Stimulated activated naive CD8-positive, alpha-beta T cell treated with anti-CD3 and anti-CD28 coated beads, Interleukin-15, amount 100 ng/mL, for 72 hours (primary cell): ENCODE results near the gene RARB.

ENCODE experiments used
- ATAC-seq: fragments of 150-1000 bp; cut with Tn5 transposase; 2 replicates; pipeline ENCODE4 v1.10.0; 2021; ENCODE audit warnings: mild to moderate bottlenecking, moderate library complexity
- DNase-seq, 2 donors: peaks; one replicate each; pipeline ENCODE4 v3.0.0; 2021 to 2022
- H3K27ac Mint-ChIP-seq, 2 donors: one replicate each; pipeline ENCODE4 v1.8.0; 2022; ENCODE audit warnings: mild to moderate bottlenecking in 2 of 2, mixed read lengths in 2 of 2, moderate library complexity in 2 of 2
- H3K27me3 Mint-ChIP-seq: one replicate; pipeline ENCODE4 v1.8.0; 2022; ENCODE audit warnings: mixed read lengths
- H3K4me1 Mint-ChIP-seq: one replicate; pipeline ENCODE4 v1.8.0; 2022; ENCODE audit warnings: mild to moderate bottlenecking, mixed read lengths
- H3K4me3 Mint-ChIP-seq, 2 donors: one replicate each; pipeline ENCODE4 v1.8.0; 2022; ENCODE audit warnings: mild to moderate bottlenecking in 2 of 2, mixed read lengths in 2 of 2, moderate library complexity in 1 of 2
- H3K9me3 Mint-ChIP-seq, 2 donors: one replicate each; pipeline ENCODE4 v1.8.0; 2022; ENCODE audit warnings: mixed read lengths in 2 of 2

The RARB gene

GRCh38 chr3:25515171-25515570 is 87.1 kb downstream of the RARB start:
- ATAC-seq (no peak), DNase-seq (no peak)
- no peaks in the 10 kb centered on the region for H3K9me3 Mint-ChIP-seq
- peaks cover 15% of the 10 kb centered on the region for H3K27me3 Mint-ChIP-seq
- H3K4me3 Mint-ChIP-seq = no peak overlapping the region
- H3K27ac Mint-ChIP-seq = no peak overlapping the region
- no peaks in the 10 kb centered on the region for H3K4me1 Mint-ChIP-seq

DNA sequence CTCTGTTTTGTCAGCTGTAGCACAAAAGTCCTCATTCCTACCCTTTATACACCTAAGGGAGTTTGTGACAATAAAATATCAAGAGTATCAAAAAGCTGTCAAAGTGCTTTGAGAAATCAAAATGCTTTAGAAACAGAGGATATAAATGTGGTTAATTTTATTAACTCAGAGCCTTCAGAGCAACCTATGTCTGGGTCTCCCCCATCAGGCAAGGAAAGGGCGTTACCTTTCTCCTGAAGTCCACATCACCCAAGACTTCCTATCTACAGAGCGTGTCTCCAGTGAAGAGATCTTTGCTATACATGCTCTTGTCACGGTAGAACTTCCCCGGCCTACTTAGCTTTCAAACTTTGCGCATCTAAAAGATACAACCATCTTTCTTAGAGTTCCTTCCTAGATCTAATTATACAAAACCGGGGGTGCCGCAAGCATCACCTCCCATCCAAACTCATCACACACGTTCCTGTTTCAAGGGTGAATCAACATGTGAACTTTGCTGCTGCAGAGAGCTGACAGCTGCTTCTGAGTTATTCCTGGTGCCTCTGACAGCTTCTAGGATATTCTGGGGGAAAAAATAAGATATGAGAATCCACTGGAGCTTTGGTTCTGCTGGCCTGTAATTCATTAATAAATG is 93.0 kb downstream of the RARB start:
- Mint-ChIP-seq H3K9me3 (no peaks in the 10 kb centered on the region), H3K4me3 (no peak overlapping the region), H3K27me3 (no peaks in the 10 kb centered on the region), H3K27ac (no peak overlapping the region), H3K4me1 (no peaks in the 10 kb centered on the region)
- DNase-seq (no peak), ATAC-seq (no peak)

DNA sequence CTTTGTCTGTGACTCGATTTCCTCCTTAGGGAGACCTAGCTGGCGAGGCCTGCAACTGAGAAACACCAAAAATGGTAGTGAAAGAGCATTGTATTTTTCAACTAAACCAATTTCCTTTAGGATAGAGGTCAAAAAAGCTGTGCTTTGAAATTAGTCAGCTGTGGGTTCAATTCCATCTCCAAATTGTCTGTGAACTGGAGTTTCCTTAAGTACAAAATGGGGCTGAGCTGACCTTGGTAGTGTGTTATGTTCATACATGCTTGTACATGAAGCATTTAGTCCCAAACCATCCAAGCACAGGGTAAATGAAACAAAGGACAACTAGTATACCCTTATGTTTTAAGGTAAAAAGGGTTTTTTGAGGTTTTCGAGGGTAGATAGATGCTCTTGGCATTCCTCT is 99.3 kb downstream of the RARB start:
- Mint-ChIP-seq H3K27ac (no peak overlapping the region), H3K27me3 (peaks cover 7% of the 10 kb centered on the region), H3K4me1 (no peaks in the 10 kb centered on the region), H3K9me3 (peaks cover 6 to 10% of the 10 kb centered on the region in 2 donors), H3K4me3 (no peak overlapping the region)
- ATAC-seq (no peak), DNase-seq (no peak)

- ATAC-seq = no peak
- peaks cover 6 to 10% of the 10 kb centered on the region in 2 donors for H3K9me3 Mint-ChIP-seq
- no peak for DNase-seq
- no peaks in the 10 kb centered on the region for H3K4me1 Mint-ChIP-seq
- H3K27me3 Mint-ChIP-seq = peaks cover 7% of the 10 kb centered on the region
- H3K4me3 Mint-ChIP-seq = no peak overlapping the region
- H3K27ac Mint-ChIP-seq = no peak overlapping the region
Measured at GRCh38 chr3:25527801-25528200, 99.7 kb downstream of the RARB start.

DNA sequence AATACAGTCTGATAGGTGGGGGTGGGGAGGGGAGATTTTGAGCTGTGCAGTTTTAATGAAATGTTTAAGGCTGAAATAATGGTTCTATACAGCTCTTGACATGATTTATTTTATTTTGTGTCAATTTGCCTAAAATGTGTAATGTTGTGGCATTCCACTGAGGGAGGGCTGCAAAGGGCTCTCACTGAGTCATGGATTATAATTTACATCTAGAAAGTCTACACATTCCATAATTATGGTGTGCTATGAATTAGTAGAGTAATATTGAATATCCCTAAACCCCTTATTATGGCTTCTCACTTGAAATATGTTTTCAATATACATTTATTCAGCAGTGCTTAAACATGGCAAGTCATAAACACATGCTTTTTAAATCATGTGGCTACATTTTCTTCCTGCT is 103.9 kb downstream of the RARB start:
- Mint-ChIP-seq H3K9me3 (peaks cover 6 to 10% of the 10 kb centered on the region in 2 donors), H3K4me1 (no peaks in the 10 kb centered on the region), H3K4me3 (no peak overlapping the region), H3K27me3 (peaks cover 14% of the 10 kb centered on the region), H3K27ac (no peak overlapping the region)
- ATAC-seq (no peak), DNase-seq (no peak)

DNA sequence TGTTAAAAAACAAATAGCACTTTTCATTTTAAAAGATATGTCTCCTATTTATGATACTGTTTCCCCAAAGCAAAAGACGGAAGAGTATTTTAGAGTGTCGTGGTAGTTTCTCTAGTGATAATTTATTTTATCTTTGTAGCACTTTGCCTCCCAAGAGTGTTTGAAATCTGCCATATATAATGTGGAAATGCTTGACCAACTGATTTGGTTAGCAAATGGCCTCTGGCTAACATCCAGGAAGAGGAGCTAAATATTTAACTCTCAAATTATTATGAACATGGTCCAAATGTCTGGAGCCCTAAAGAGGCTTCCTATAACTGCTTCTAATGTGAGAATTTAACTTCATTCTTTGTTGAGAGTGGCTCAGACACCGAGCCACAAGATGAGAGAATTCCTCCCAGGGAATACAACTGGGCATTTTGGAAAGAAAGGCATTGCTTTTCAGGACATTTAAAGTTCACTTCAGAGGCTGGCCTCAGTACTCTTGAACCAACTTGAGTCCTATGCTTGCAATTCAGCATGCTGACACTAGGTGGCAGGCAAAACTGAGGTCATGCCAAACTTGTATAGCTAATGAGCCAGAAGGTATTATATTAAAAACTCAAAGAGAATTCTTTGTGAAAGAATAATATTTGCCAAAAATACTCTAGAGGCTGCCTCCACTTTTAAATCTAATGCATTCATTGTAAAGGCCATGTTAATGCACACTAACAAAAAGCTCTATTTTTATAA is 104.5 kb downstream of the RARB start:
- peaks cover 12% of the 10 kb centered on the region for H3K27me3 Mint-ChIP-seq
- H3K4me3 Mint-ChIP-seq = no peak overlapping the region
- DNase-seq = peak in 1 of 2 donors; percentile 26
- no peaks in the 10 kb centered on the region for H3K4me1 Mint-ChIP-seq
- H3K27ac Mint-ChIP-seq = no peak overlapping the region
- no peak for ATAC-seq
- H3K9me3 Mint-ChIP-seq = peaks cover 6 to 10% of the 10 kb centered on the region in 2 donors

DNA sequence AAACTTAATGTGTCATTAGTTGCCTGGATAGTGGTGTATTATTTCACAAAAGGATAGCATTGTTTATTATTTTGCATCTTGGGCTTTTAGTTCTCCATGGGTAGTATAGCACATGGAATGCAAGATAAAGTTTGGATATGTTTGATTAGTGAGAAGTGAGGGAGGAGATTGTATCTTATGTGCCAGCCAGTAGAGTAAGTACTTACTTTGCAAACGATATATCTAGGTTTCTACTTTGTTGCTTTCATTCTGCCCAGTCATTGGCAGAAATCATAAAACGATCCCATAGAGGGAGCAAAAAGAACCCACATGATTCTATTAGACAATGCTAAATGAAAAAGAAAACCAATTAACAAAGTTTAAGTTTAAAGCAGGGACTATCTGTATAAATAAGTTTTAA is 105.3 kb downstream of the RARB start:
- Mint-ChIP-seq H3K9me3 (peaks cover 6 to 10% of the 10 kb centered on the region in 2 donors), H3K27me3 (peaks cover 6% of the 10 kb centered on the region), H3K4me3 (no peak overlapping the region), H3K4me1 (no peaks in the 10 kb centered on the region), H3K27ac (no peak overlapping the region)
- DNase-seq (no peak), ATAC-seq (no peak)

DNA sequence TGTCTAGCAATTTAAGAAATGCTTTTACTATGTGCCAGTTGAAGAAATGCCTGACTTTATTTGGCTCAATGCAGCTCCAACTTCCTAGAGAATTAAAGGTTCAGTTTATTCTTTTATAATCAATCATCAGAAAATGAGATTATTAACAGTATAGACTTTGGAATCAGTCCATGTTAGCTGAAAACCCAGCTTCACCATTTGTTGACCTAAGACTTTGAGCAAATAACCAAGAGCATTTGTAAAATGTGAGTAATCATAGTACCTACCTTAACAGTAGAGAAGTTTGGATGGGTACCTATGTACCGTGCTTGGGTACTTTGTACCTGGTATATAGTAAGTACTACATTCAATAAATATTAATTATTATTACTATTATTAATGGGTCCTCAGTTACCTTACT is 105.9 kb downstream of the RARB start:
- DNase-seq (no peak), ATAC-seq (no peak)
- H3K27ac Mint-ChIP-seq = no peak overlapping the region
- H3K4me1 Mint-ChIP-seq = no peaks in the 10 kb centered on the region
- peaks cover 6 to 10% of the 10 kb centered on the region in 2 donors for H3K9me3 Mint-ChIP-seq
- H3K27me3 Mint-ChIP-seq = peaks cover 6% of the 10 kb centered on the region
- no peak overlapping the region for H3K4me3 Mint-ChIP-seq

DNA sequence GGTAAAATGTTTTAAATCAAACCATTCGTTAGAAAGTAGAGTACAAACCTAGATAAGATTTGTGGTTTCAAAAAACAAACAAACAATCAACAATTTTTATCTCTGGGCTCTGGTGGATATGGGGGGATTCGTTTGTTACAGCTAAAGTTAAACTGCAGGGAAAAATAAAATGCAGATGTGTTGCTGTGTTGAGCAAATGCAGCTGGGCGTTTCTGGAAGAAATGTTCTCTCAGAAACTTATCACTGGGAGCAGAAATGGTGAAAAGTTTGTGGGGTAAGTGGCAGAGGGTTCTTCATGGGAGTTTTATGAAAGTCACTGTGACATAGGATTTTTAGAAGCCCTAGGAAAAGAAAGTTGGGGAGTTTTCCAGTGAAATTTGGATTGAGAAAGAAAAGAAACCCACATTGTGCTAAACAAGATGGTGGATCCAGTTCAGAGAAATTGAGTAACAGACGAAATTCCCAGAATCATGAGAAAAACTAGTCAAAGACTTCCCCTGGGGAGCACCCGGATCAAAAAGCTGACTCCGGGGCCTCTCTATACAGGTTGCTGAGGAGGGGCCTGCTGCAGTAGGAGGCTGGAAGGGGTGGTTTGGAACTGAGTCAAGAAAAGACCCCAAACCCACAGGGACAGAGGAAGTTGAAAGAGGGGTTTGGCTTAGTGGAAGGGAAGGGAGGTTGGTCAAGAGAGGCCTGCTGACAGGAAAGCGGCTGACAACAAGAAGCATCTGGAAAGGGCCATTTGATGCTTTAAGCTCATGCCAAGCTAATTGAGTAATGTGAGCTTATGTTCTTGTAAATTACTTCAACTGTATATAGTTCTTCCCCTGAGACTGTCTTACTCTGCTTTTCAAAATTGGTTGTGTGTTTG is 108.7 kb downstream of the RARB start:
- DNase-seq (no peak), ATAC-seq (no peak)
- H3K4me1 Mint-ChIP-seq = no peaks in the 10 kb centered on the region
- H3K9me3 Mint-ChIP-seq = no peaks in the 10 kb centered on the region
- H3K4me3 Mint-ChIP-seq = no peak overlapping the region
- peaks cover 13% of the 10 kb centered on the region for H3K27me3 Mint-ChIP-seq
- no peak overlapping the region for H3K27ac Mint-ChIP-seq

DNA sequence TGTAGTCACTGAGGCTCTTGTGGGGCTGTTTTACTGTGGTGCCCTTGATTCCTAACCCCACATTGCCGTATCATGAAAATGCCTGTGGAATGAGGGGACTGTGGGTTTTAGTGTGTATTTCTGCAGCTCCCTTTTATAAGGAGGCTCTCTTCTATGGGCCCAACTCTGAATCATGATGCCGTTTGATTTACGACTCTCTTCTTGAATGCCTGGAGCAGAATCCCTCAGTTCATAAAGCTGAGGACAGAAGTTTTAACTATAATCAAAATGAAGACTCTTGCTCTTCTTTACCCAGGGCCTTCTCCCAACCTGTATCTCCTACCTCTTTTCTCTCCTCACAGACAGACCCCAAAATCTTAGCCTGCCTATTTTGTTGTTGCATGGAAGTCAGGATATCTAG is 109.5 kb downstream of the RARB start:
- Mint-ChIP-seq H3K4me1 (no peaks in the 10 kb centered on the region), H3K4me3 (no peak overlapping the region), H3K27me3 (peaks cover 13% of the 10 kb centered on the region), H3K27ac (no peak overlapping the region), H3K9me3 (no peaks in the 10 kb centered on the region)
- DNase-seq = no peak
- no peak for ATAC-seq

DNA sequence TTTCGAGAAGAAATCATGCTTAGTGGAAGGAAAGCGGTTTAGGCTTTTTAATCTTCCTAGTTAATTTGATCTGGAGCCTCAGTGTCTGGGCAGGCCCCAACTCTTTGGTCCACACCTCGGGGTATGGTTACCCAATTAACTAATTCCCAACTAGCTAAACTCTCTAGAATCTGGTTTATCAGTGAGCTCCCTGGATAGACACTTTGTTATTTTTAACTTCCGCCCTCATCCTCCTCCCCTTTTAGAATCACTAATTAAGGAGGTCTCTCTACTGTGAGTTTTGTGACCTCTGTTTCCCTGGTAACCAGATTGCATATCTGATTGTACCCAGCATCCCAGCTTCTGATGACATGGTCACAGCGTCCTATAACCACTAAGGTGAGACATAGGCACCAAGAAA is 112.2 kb downstream of the RARB start:
- H3K27me3 Mint-ChIP-seq = peaks cover 14% of the 10 kb centered on the region
- H3K4me1 Mint-ChIP-seq = no peaks in the 10 kb centered on the region
- no peak for ATAC-seq
- H3K27ac Mint-ChIP-seq = no peak overlapping the region
- DNase-seq = no peak
- H3K4me3 Mint-ChIP-seq = no peak overlapping the region
- H3K9me3 Mint-ChIP-seq = no peaks in the 10 kb centered on the region

DNA sequence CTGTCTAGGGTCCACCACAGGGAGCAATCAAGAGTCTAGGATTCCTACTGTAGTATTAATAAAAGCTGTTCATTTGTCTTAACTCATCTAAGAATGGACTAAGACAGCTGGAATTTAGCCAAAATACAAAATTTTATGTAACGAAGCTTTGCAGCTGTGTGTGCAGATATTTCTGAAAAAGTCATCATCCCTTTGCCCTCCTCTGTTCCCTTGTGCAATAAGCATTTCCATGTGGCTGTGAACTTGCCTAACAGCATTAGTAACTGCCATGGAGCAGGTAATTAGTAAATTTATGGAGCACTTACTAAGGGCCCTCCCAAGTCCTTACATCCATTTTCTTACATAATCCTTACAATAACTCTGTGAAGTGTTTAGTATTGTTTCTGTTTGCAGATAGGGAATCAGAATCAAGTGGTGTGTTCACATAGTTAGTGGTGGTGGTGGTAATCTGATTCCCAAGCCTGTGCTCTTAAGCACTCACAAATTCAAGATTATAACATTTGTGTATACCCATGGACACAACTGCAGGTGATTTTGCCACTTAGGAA is 114.5 kb downstream of the RARB start:
- Mint-ChIP-seq H3K27ac (no peak overlapping the region), H3K9me3 (no peaks in the 10 kb centered on the region), H3K27me3 (peaks cover 14% of the 10 kb centered on the region), H3K4me1 (no peaks in the 10 kb centered on the region), H3K4me3 (no peak overlapping the region)
- DNase-seq = no peak
- ATAC-seq = no peak

DNA sequence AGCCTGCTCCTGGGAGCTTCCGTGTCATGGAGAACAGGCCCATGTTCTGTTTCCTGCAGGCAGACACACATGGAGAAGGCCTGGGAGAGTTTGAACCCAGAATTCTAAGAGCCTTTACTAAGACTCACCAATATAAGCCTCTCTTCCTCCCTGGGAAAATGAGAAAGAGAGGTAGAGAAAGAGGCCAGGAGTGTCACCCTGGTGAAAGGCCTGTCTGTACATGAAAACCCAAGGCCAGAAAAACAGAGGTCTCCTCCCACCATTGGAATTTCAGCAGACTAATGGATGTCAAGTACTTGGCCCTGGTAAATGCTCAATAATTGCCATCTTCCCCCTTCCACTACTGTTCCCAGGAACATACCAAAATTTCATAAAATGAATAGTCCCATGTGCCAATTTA is 119.0 kb downstream of the RARB start:
- Mint-ChIP-seq H3K4me1 (no peaks in the 10 kb centered on the region), H3K9me3 (peaks cover 0 to 7% of the 10 kb centered on the region in 2 donors), H3K27ac (no peak overlapping the region), H3K27me3 (peaks cover 7% of the 10 kb centered on the region), H3K4me3 (no peak overlapping the region)
- ATAC-seq (no peak), DNase-seq (no peak)

DNA sequence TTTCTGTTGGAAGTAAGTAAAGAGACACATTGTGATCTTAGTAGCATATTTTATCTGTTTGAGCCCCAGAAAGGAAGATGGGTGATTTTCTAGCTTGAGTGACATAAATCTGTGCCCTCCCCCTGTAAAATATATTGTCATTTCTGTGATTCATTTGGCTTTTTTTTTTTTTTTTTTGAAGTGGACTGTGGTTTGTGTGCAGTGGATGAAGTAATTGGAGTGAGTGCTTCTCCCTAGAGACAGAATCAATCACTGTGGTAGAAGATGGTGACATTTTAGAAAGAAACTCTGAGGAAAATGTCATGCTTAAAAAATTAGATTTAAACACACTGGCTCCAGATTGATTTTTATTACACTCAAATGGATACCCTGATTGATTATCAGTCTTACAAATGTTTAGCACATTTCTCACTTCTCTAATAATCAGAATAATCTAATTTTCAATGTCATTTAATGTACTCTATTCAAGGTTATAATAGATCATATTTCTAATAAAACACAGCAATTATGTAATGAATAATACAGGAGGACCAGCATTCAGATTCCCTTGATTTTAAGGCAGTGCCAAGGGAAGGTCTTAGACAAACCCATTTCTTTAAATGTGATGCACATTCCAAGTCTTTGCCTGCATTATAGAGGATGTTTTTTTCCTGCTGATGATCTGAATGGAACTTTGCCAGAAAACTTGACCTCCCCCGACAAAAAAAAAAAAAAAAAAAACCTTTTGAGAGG is 120.0 kb downstream of the RARB start:
- no peak overlapping the region for H3K27ac Mint-ChIP-seq
- DNase-seq = no peak
- peaks cover 7% of the 10 kb centered on the region for H3K27me3 Mint-ChIP-seq
- H3K9me3 Mint-ChIP-seq = peaks cover 0 to 7% of the 10 kb centered on the region in 2 donors
- H3K4me3 Mint-ChIP-seq = no peak overlapping the region
- no peaks in the 10 kb centered on the region for H3K4me1 Mint-ChIP-seq
- no peak for ATAC-seq

GRCh38 chr3:25548836-25549235 is 120.8 kb downstream of the RARB start:
- Mint-ChIP-seq H3K9me3 (peaks cover 0 to 7% of the 10 kb centered on the region in 2 donors), H3K27me3 (peaks cover 7% of the 10 kb centered on the region), H3K4me3 (no peak overlapping the region), H3K27ac (no peak overlapping the region), H3K4me1 (no peaks in the 10 kb centered on the region)
- DNase-seq (no peak), ATAC-seq (no peak)
